Spleen (tissue), 11 donors: ENCODE data around the gene PKIB. TPM values are rescaled to one million over a fixed set of nuclear protein-coding genes. Genes with fewer than 3 reads are reported as not detected.

ENCODE experiments used
- DNase-seq: peaks from one replicate; pipeline ENCODE4 v3.0.0-alpha.2; 2020
- H3K27ac ChIP-seq, 8 donors: fragments of 200-600 bp; sonication (generic) in 7 of 8; 1 replicate in 4 of 8; 2 replicates in 4 of 8; pipeline versions ENCODE4 v1.5.0 to v1.8.0; 2016 to 2021; ENCODE audit warnings: inconsistent platforms in 4 of 8, mild to moderate bottlenecking in 4 of 8, moderate library complexity in 1 of 8
- H3K27me3 ChIP-seq, 7 donors: fragments of 200-600 bp; sonication (generic) in 6 of 7; replicated peaks in 1 of 7; 1 replicate in 4 of 7; 2 replicates in 3 of 7; pipeline versions ENCODE4 v1.5.0 to v1.8.0; 2016 to 2021; ENCODE audit warnings: inconsistent platforms in 3 of 7, mild to moderate bottlenecking in 1 of 7
- H3K36me3 ChIP-seq, 6 donors: fragments of 200-600 bp; sonication (generic) in 5 of 6; 1 replicate in 4 of 6; 2 replicates in 2 of 6; pipeline versions ENCODE4 v1.5.0 to v1.8.0; 2016 to 2021; ENCODE audit warnings: inconsistent platforms in 2 of 6
- H3K4me1 ChIP-seq, 6 donors: fragments of 200-600 bp; sonication (generic) in 5 of 6; 1 replicate in 3 of 6; 2 replicates in 3 of 6; pipeline versions ENCODE4 v1.5.0 to v1.8.0; 2016 to 2021; ENCODE audit warnings: inconsistent platforms in 3 of 6
- H3K4me3 ChIP-seq, 8 donors: fragments of 200-600 bp; sonication (generic) in 7 of 8; 1 replicate in 4 of 8; 2 replicates in 4 of 8; pipeline versions ENCODE4 v1.5.0 to v1.8.0; 2016 to 2021; ENCODE audit warnings: inconsistent platforms in 4 of 8, mild to moderate bottlenecking in 4 of 8, moderate library complexity in 2 of 8
- H3K9me3 ChIP-seq, 8 donors: fragments of 200-600 bp; sonication (generic) in 7 of 8; 1 replicate in 4 of 8; 2 replicates in 4 of 8; pipeline versions ENCODE4 v1.5.0 to v1.8.0; 2016 to 2021; ENCODE audit warnings: inconsistent platforms in 4 of 8
- POLR2A ChIP-seq, 3 donors: fragments of 450-650 bp; IDR thresholded peaks; one replicate each; pipeline ENCODE4 v1.5.1; 2017; ENCODE audit warnings: antibody characterized with exemption in 3 of 3, mild to moderate bottlenecking in 1 of 3
- POLR2AphosphoS5 ChIP-seq, 3 donors: sonication (generic); formaldehyde crosslinking; IDR thresholded peaks; one replicate each; pipeline ENCODE4 v1.5.1; 2017; ENCODE audit warnings: antibody characterized with exemption in 3 of 3
- WGBS, 5 donors: extraction: QIAGEN DNeasy Blood & Tissue Kit in 3 of 5; methylation state at CpG; one replicate each; pipeline versions ENCODE4 v1.1.5 to v1.1.7; 2013 to 2018; 5-methylcytosine and 5-hydroxymethylcytosine counted together
- intact Hi-C: fragments of 100-400 bp; cut with DNase I; formaldehyde crosslinking; loops from one replicate; pipeline ENCODE4 v1.15.0; 2023; ENCODE audit warnings: low total_unique reads
- polyA plus RNA-seq, 3 donors: library from polyadenylated mRNA; stranded (reverse); fragments of 200-250 nt; gene quantifications; one replicate each; pipeline ENCODE4 v1.2.1, GENCODE V29; 2013
- total RNA-seq, 7 donors: library from RNA; depleted of rRNA in 3 of 7; stranded (reverse); fragments of >200 nt in 3 of 7; fragmentation: NEBNext Ultra II Directional in 4 of 7; extraction: Animal tissue kit (Norgen Biotek cat#: 25700) in 4 of 7; gene quantifications; one replicate each; pipeline versions ENCODE4 v1.1.0 to v1.2.1, GENCODE V29; 2016 to 2021
- TF ChIP-seq, protein P1 (sequence below), 11 experiments: fragments of 200-600 bp in 7 of 11; fragments of 450-650 bp in 4 of 11; sonication (generic) in 4 of 11; IDR thresholded peaks in 8 of 11; conservative IDR thresholded peaks in 3 of 11; 1 replicate in 7 of 11; 2 replicates in 4 of 11; pipeline versions ENCODE4 v1.4.0 to v1.8.0; 2016 to 2021; ENCODE audit warnings: antibody characterized with exemption in 11 of 11, inconsistent platforms in 4 of 11, mild to moderate bottlenecking in 1 of 11
- donor health status: healthy with polysubstance abuse.
- donor health status: DM: no; HTN: no; CAD: no; lungs with moderate emphysema.
- donor health status: DM: no; HTN: no; CAD: no.
- donor health status: Bipolar disorder and iron deficiency.
- donor health status: healthy.
- donor health status: DM: no; HTN: no; CAD: no.
- donor health status: DM: yes; HTN: yes; CAD: no.

The PKIB gene
- total and polyA plus RNA-seq, 10 donors: 0.85 to 3.0 (median 1.4) TPM; not detected in 2

DNA sequence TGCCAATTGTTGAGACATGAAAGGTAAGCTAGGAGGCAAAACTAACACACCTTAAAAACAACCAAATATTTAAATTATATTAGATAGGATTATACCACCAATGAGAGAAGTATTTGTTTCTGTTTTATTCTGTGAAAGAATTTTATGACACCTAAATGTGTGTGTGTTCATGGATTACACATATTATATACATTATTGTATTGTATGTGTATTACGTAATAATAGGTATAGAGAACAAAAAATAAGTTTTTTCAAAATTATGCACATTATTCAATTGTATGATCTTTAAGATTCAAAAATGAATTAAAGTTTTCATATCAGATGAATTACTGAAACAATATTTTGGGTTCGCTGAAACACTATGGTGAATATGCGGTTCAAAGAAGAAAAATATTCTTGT, 85.0 kb downstream of the PKIB start:
- intact Hi-C loops: no loop called here
- Histone ChIP-seq H3K4me1 (no peaks in the 10 kb centered on the region), H3K36me3 (no peaks in the 10 kb centered on the region), H3K27ac (no peak overlapping the region), H3K9me3 (no peaks in the 10 kb centered on the region), H3K27me3 (peaks cover 0 to 8% (median 0%) of the 10 kb centered on the region in 7 donors), H3K4me3 (no peak overlapping the region)
- 61 to 95% (median 84%) methylated on average over 3 of the region's 3 CpGs for WGBS, 5 donors
- DNase-seq: no peak
- TF ChIP-seq, protein P1, sequence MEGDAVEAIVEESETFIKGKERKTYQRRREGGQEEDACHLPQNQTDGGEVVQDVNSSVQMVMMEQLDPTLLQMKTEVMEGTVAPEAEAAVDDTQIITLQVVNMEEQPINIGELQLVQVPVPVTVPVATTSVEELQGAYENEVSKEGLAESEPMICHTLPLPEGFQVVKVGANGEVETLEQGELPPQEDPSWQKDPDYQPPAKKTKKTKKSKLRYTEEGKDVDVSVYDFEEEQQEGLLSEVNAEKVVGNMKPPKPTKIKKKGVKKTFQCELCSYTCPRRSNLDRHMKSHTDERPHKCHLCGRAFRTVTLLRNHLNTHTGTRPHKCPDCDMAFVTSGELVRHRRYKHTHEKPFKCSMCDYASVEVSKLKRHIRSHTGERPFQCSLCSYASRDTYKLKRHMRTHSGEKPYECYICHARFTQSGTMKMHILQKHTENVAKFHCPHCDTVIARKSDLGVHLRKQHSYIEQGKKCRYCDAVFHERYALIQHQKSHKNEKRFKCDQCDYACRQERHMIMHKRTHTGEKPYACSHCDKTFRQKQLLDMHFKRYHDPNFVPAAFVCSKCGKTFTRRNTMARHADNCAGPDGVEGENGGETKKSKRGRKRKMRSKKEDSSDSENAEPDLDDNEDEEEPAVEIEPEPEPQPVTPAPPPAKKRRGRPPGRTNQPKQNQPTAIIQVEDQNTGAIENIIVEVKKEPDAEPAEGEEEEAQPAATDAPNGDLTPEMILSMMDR (IDR thresholded peaks at IDR 0.05 in 8 of 11, conservative IDR thresholded peaks at IDR 0.05 in 3 of 11): no peak
- TF ChIP-seq POLR2AphosphoS5 (IDR thresholded peaks at IDR 0.05) (no peak), POLR2A (IDR thresholded peaks at IDR 0.05) (no peak)

DNA sequence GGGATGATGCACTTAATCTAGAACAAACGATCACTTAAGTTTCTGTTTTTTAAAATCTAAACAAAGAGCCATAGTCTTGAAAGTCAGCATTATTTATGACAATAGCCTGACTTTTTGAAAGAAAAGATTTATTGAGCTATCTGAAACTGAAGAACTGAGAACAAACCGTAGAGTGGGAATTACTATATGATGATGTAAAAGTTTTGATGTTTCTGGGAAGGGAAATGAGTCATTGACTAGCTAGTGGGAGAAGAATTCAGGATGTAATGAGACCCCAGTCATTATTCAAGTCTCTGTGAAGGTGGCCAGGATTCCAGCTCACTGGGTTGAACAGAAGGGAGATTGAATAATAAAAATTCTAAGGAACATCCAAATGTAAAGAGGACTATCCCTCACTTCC, 85.9 kb downstream of the PKIB start:
- intact Hi-C loops: no loop called here
- no peak for TF ChIP-seq POLR2A (IDR thresholded peaks at IDR 0.05)
- no peak for TF ChIP-seq POLR2AphosphoS5 (IDR thresholded peaks at IDR 0.05)
- TF ChIP-seq, protein P1 (IDR thresholded peaks at IDR 0.05 in 8 of 11, conservative IDR thresholded peaks at IDR 0.05 in 3 of 11): no peak
- Histone ChIP-seq H3K9me3 (no peaks in the 10 kb centered on the region), H3K36me3 (no peaks in the 10 kb centered on the region), H3K27me3 (peaks cover 0 to 8% (median 0%) of the 10 kb centered on the region in 7 donors), H3K4me3 (no peak overlapping the region), H3K4me1 (no peaks in the 10 kb centered on the region), H3K27ac (no peak overlapping the region)
- no peak for DNase-seq
- WGBS, 5 donors: 43 to 57% (median 45%) methylated on average over 2 of the region's 2 CpGs

DNA sequence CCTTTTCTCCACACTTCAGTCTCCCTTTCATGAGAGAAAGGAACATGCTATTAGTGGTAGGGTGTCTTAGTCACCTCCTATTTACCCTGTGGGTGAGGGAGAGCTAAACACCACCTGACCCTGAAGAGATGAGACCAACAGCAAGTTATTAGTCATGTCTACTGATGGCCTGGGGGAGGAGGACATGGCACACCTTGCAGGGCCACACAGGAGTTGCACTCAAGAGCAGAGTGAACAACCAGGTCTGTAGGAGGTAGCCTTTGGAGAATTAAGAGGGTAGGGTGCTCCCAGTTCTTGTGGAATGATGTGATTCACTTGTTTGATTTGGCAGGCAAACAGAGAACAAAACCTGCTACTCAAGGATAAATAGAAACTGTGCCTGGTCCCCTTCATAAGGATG, 86.6 kb downstream of the PKIB start:
- intact Hi-C loops: no loop called here
- no peak overlapping the region for H3K4me3 ChIP-seq
- no peaks in the 10 kb centered on the region for H3K36me3 ChIP-seq
- H3K27ac ChIP-seq: no peak overlapping the region
- TF ChIP-seq, protein P1 (IDR thresholded peaks at IDR 0.05 in 8 of 11, conservative IDR thresholded peaks at IDR 0.05 in 3 of 11): no peak
- TF ChIP-seq POLR2AphosphoS5 (IDR thresholded peaks at IDR 0.05) (no peak), POLR2A (IDR thresholded peaks at IDR 0.05) (no peak)
- no peaks in the 10 kb centered on the region for H3K4me1 ChIP-seq
- no peaks in the 10 kb centered on the region for H3K9me3 ChIP-seq
- H3K27me3 ChIP-seq: peaks cover 0 to 7% (median 0%) of the 10 kb centered on the region in 7 donors
- no peak for DNase-seq

DNA sequence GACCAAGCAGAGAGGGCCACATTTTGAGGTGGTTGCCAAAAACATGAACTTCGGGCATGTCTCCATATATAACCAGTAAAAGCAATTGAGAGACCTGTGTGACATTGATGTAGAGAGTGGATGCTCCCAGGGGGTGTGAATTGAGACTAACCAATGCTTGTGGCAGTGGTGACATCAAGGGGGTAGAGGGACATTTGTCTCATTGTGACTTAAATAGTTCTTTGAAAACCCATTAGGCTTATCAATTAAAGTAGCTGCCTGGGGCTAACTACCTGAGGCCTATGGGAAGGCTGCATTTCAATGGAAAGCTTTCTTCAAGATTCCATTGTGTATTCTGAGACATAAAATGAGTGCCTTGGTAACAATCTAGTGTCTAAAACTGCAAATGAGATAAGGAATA, 87.3 kb downstream of the PKIB start:
- TF ChIP-seq POLR2AphosphoS5 (IDR thresholded peaks at IDR 0.05): no peak
- TF ChIP-seq, protein P1 (IDR thresholded peaks at IDR 0.05 in 8 of 11, conservative IDR thresholded peaks at IDR 0.05 in 3 of 11): no peak

More for the DNA sequence above, 87.3 kb downstream of the PKIB start:
- no peaks in the 10 kb centered on the region for H3K36me3 ChIP-seq
- H3K9me3 ChIP-seq: no peaks in the 10 kb centered on the region
- intact Hi-C loops: no loop called here
- H3K27ac ChIP-seq: no peak overlapping the region
- DNase-seq: no peak
- WGBS, 5 donors: 55 to 76% (median 65%) methylated on average over 1 of the region's 1 CpG
- no peak overlapping the region for H3K4me3 ChIP-seq
- no peaks in the 10 kb centered on the region for H3K4me1 ChIP-seq
- H3K27me3 ChIP-seq: peaks cover 0 to under 1% (median 0%) of the 10 kb centered on the region in 7 donors
